ENCODE results near the gene COL5A1. TPM values are rescaled to one million over a fixed set of nuclear protein-coding genes. Genes with fewer than 3 reads are reported as not detected.

The COL5A1 gene
- 754 TPM for polyA plus RNA-seq (2013, experiment 1 of 2)
- 709 TPM for polyA plus RNA-seq (2013, experiment 2 of 2)

DNA sequence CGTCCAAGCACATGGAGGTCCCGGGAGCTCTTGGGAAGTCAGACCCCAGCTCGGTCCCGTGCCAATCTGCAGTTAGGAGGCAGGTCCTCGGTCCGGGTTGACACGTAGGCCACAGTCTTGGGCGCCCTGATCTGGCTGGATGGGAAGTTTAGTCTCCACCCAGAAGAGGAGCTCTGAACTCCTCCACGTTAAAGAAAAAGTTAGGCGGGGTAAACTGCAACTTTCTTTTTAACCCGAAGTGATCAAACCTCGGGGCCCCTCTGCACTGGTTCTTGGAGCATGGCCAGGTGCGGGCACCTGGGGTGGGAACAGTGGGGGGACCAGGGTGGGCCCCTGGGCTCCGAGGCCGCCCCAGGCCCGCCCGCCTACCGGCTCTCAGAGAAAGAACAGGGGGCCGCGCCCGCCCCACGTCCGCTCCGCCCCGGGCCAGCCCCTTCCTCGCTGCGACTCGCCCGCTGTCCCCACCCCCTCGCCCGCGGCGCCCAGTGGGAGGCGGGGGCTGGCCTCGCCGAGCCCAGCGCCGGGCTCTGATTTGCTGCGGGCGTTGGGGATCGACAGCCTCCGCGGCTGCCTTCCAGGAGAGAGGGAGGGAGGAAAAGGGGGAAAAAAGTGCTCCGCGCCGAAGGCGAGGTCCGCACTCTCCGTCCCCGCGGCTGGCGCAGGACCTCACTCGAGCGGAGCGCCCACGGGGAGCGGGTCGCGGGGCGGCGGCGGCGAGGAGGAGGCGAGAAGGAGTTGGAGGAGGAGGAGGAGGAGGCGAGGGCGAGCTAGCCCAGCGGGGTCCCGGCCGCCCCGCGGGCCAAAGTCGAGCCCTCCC, at the start of gene COL5A1:
TSS of gene COL5A1 (plus strand) at position 631 of the 817 bp plus-strand sequence. CDS start 385 bp downstream, outside the sequence.
- Histone ChIP-seq H3K23ac (ENCODE audit: low read length in 2 of 2) (peak within 1 kb of the TSS in 1 of 2 experiments; percentile 94), H2BK120ac (ENCODE audit: low read depth, low read length) (peak within 1 kb of the TSS; percentile 90), H3K4ac (ENCODE audit: low read depth in 1 of 2, low read length in 2 of 2) (peak within 1 kb of the TSS; percentile 93 to 94), H3K27me3 (ENCODE audit: control insufficient read depth in 1 of 2, insufficient read depth in 1 of 2, low read length in 2 of 2) (no peaks in the 10 kb centered on the region), H3K9ac (ENCODE audit: low read length) (peak within 1 kb of the TSS; percentile 88), H4K91ac (ENCODE audit: low read length) (peak within 1 kb of the TSS; percentile 90), H3K4me2 (ENCODE audit: low read length, poor library complexity, severe bottlenecking) (peak within 1 kb of the TSS; percentile 88), H2BK5ac (ENCODE audit: low read depth, low read length, poor library complexity, severe bottlenecking) (peak within 1 kb of the TSS; percentile 72), H2AK5ac (ENCODE audit: low read length, severe bottlenecking) (peak within 1 kb of the TSS; percentile 43), H3K36me3 (ENCODE audit: control insufficient read depth in 1 of 2, insufficient read depth in 2 of 2, low read depth in 1 of 2, low read length in 2 of 2) (peaks cover 0 to 11% of the 10 kb centered on the region in 2 experiments), H3K9me3 (ENCODE audit: control insufficient read depth, low read length) (no peaks in the 10 kb centered on the region), H3K79me1 (replicated peaks; ENCODE audit: low read length, poor library complexity, severe bottlenecking) (peaks cover 4% of the 10 kb centered on the region), H3K4me1 (ENCODE audit: control insufficient read depth, insufficient read depth, low read depth, low read length) (peaks cover 45% of the 10 kb centered on the region), H2BK12ac (ENCODE audit: low read length in 2 of 2) (peak within 1 kb of the TSS; percentile 67 to 87), H3K14ac (ENCODE audit: low read length in 2 of 2) (peak within 1 kb of the TSS in 1 of 2 experiments; percentile 19), H2AFZ (ENCODE audit: low read depth, low read length) (no peak within 1 kb of the TSS), H4K8ac (ENCODE audit: low read length) (peak within 1 kb of the TSS; percentile 91), H3K18ac (ENCODE audit: low read depth in 1 of 2, low read length in 2 of 2) (peak within 1 kb of the TSS; percentile 97), H2BK15ac (ENCODE audit: low read depth, poor library complexity, severe bottlenecking) (peak within 1 kb of the TSS; percentile 76), H3K27ac (ENCODE audit: low read length, poor library complexity, severe bottlenecking) (peak within 1 kb of the TSS; percentile 68), H3K4me3 (ENCODE audit: insufficient read depth in 1 of 2, low read depth in 1 of 2, low read length in 2 of 2) (peak within 1 kb of the TSS; percentile 88 to 89)
- WGBS, result under 1% methylated on average over 54 of the region's 72 CpGs
- peak; percentile 96 for DNase-seq

DNA sequence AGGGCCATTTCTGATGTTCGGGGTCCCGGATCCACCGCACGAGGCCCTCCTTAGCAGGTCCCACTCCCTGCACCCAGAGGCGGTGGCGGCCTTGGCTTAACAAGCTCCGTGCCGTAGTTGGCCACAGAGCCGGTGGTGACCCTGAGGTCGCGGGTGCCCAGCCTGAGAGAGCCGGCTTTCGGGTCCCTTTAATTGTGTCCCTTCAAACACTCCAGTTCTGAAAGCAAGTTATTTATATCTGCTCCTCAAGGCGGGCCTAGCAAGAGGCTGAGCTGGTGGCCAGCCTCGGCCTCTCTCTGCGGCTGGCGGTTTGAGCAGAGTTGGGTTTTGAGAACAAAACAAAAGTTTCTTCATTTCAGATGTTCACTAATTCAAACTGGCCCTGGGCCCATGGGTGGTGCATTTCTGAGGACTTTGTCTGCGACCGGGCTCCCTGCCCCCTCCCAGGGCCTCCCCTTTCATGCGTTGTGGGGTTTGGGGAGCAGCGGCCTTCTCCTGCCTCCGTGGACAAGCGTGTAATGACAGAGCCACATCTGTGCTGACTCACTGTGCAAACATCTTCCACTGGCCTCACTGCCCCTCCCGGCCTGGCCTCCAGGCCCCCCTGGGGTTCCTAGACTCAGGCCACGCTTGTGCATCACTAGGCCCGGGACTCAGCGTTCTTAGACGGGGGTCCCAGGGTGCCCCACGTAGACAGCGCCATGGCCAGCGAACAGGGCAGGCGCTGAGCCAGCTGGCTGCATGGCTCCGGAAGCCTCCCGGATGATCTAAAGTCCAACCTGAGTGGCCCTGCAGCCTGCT, 49.4 kb upstream of the COL5A1 start:
- H3K27ac ChIP-seq (ENCODE audit: low read length, poor library complexity, severe bottlenecking), result peak overlapping the region; percentile 52

DNA sequence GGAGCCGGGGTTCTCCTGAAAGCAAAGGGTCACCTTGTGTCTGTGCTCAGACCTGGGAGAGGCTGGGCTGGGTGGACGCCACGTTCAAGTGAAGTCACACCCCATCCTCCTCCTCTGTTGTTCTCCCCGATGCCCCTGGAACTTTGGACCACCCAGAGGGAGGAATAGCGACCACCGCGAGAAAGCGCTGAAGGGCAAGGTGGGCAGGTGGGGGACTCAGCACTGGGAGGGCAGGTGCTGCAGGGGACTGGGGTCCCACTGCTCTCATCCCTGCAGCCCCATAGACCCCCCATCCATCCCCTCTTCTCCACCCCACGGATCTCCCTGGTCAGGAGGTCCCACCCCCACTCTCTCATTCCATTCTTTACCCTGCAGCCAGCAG, 48.8 kb upstream of the COL5A1 start:
- Histone ChIP-seq H3K27ac (ENCODE audit: low read length, poor library complexity, severe bottlenecking) (peak overlapping the region; percentile 52), H2BK120ac (ENCODE audit: low read depth, low read length) (peak overlapping the region; percentile 56), H3K36me3 (ENCODE audit: control insufficient read depth in 1 of 2, insufficient read depth in 2 of 2, low read depth in 1 of 2, low read length in 2 of 2) (no peaks in the 10 kb centered on the region), H3K27me3 (ENCODE audit: control insufficient read depth in 1 of 2, insufficient read depth in 1 of 2, low read length in 2 of 2) (no peaks in the 10 kb centered on the region), H3K23ac (ENCODE audit: low read length in 2 of 2) (no peak overlapping the region), H4K8ac (ENCODE audit: low read length) (peak overlapping the region; percentile 99), H3K9me3 (ENCODE audit: control insufficient read depth, low read length) (no peaks in the 10 kb centered on the region), H3K4me1 (ENCODE audit: control insufficient read depth, insufficient read depth, low read depth, low read length) (peaks cover 45% of the 10 kb centered on the region), H3K79me1 (replicated peaks; ENCODE audit: low read length, poor library complexity, severe bottlenecking) (no peaks in the 10 kb centered on the region), H4K91ac (ENCODE audit: low read length) (peak overlapping the region; percentile 97), H2BK12ac (ENCODE audit: low read length in 2 of 2) (peak overlapping the region; percentile 85 to 97), H2BK15ac (ENCODE audit: low read depth, poor library complexity, severe bottlenecking) (peak overlapping the region; percentile 41), H2BK5ac (ENCODE audit: low read depth, low read length, poor library complexity, severe bottlenecking) (no peak overlapping the region), H3K14ac (ENCODE audit: low read length in 2 of 2) (peak overlapping the region in 1 of 2 experiments; percentile 3), H3K4me2 (ENCODE audit: low read length, poor library complexity, severe bottlenecking) (no peak overlapping the region), H3K4me3 (ENCODE audit: insufficient read depth in 1 of 2, low read depth in 1 of 2, low read length in 2 of 2) (no peak overlapping the region), H3K18ac (ENCODE audit: low read depth in 1 of 2, low read length in 2 of 2) (peak overlapping the region; percentile 73 to 99), H3K9ac (ENCODE audit: low read length) (peak overlapping the region; percentile 87), H2AFZ (ENCODE audit: low read depth, low read length) (no peak overlapping the region), H3K4ac (ENCODE audit: low read depth in 1 of 2, low read length in 2 of 2) (peak overlapping the region; percentile 63 to 85), H2AK5ac (ENCODE audit: low read length, severe bottlenecking) (peak overlapping the region; percentile 77)
- DNase-seq, result no peak
- WGBS, result 82% methylated on average over 8 of the region's 9 CpGs

More for the DNA sequence above, 49.4 kb upstream of the COL5A1 start:
- Histone ChIP-seq H3K36me3 (ENCODE audit: control insufficient read depth in 1 of 2, insufficient read depth in 2 of 2, low read depth in 1 of 2, low read length in 2 of 2) (no peaks in the 10 kb centered on the region), H3K27me3 (ENCODE audit: control insufficient read depth in 1 of 2, insufficient read depth in 1 of 2, low read length in 2 of 2) (no peaks in the 10 kb centered on the region), H3K4ac (ENCODE audit: low read depth in 1 of 2, low read length in 2 of 2) (peak overlapping the region; percentile 63 to 85), H3K9me3 (ENCODE audit: control insufficient read depth, low read length) (no peaks in the 10 kb centered on the region), H3K79me1 (replicated peaks; ENCODE audit: low read length, poor library complexity, severe bottlenecking) (no peaks in the 10 kb centered on the region), H2BK120ac (ENCODE audit: low read depth, low read length) (peak overlapping the region; percentile 56), H3K18ac (ENCODE audit: low read depth in 1 of 2, low read length in 2 of 2) (peak overlapping the region; percentile 81 to 99), H3K14ac (ENCODE audit: low read length in 2 of 2) (peak overlapping the region in 1 of 2 experiments; percentile 3), H2BK12ac (ENCODE audit: low read length in 2 of 2) (peak overlapping the region; percentile 86 to 97), H4K8ac (ENCODE audit: low read length) (peak overlapping the region; percentile 99), H3K23ac (ENCODE audit: low read length in 2 of 2) (no peak overlapping the region), H3K4me3 (ENCODE audit: insufficient read depth in 1 of 2, low read depth in 1 of 2, low read length in 2 of 2) (peak overlapping the region in 1 of 2 experiments; percentile 35), H2BK15ac (ENCODE audit: low read depth, poor library complexity, severe bottlenecking) (peak overlapping the region; percentile 90), H3K4me1 (ENCODE audit: control insufficient read depth, insufficient read depth, low read depth, low read length) (peaks cover 45% of the 10 kb centered on the region), H4K91ac (ENCODE audit: low read length) (peak overlapping the region; percentile 97), H2AFZ (ENCODE audit: low read depth, low read length) (peak overlapping the region; percentile 32), H3K4me2 (ENCODE audit: low read length, poor library complexity, severe bottlenecking) (no peak overlapping the region), H3K9ac (ENCODE audit: low read length) (peak overlapping the region; percentile 87), H2BK5ac (ENCODE audit: low read depth, low read length, poor library complexity, severe bottlenecking) (no peak overlapping the region), H2AK5ac (ENCODE audit: low read length, severe bottlenecking) (peak overlapping the region; percentile 77)
- 45% methylated on average over 34 of the region's 34 CpGs for WGBS
- peak; percentile 89 for DNase-seq

Data from mesenchymal stem cell (in vitro differentiated cells and primary cell).